HUES64 (cell line): ENCODE data around the gene RELA. TPM values are rescaled to one million over a fixed set of nuclear protein-coding genes. Genes with fewer than 3 reads are reported as not detected.
"Not testable (repeated sequence)": the region's sequence is repeated elsewhere in the genome, so short reads cannot be mapped to it uniquely, and the experiment has no call there.

Experiments
- H3K27ac ChIP-seq: 2 replicates; pipeline ENCODE4 v1.7.0; 2013; ENCODE audit warnings: low read depth, low read length, inconsistent platforms
- H3K27me3 ChIP-seq: 2 replicates; pipeline ENCODE4 v1.6.1; 2013; ENCODE audit warnings: mild to moderate bottlenecking, low read length; ENCODE audit not compliant: insufficient read depth
- H3K36me3 ChIP-seq: 2 replicates; pipeline ENCODE4 v1.6.1; 2013; ENCODE audit warnings: mild to moderate bottlenecking, low read length; ENCODE audit not compliant: insufficient read depth
- H3K4me1 ChIP-seq: 2 replicates; pipeline ENCODE4 v1.6.1; 2013; ENCODE audit warnings: mild to moderate bottlenecking, low read length, moderate library complexity; ENCODE audit not compliant: insufficient read depth
- H3K4me3 ChIP-seq: 2 replicates; pipeline ENCODE4 v1.5.1; 2013; ENCODE audit warnings: mild to moderate bottlenecking, low read length, moderate library complexity
- H3K9ac ChIP-seq: 2 replicates; pipeline ENCODE4 v1.6.1; 2013; ENCODE audit warnings: mild to moderate bottlenecking, low read depth, low read length
- H3K9me3 ChIP-seq: 2 replicates; pipeline ENCODE4 v1.6.1; 2013; ENCODE audit warnings: low read depth, low read length; ENCODE audit not compliant: insufficient read depth
- WGBS: fragments of 150-250, 120-280 bp; methylation state at CpG from one replicate; pipeline ENCODE4 v1.1.7; 2013; ENCODE audit warnings: missing lambda C conversion rate; 5-methylcytosine and 5-hydroxymethylcytosine counted together
- polyA plus RNA-seq, 2 experiments: library from polyadenylated mRNA; stranded (reverse); fragments of 50-300 nt; gene quantifications; one replicate each; pipeline ENCODE4 v1.2.3, GENCODE V29; 2013

RELA gene
- 21.3 TPM for polyA plus RNA-seq (2013, experiment 1 of 2)
- polyA plus RNA-seq (2013, experiment 2 of 2): 27.1 TPM

- Histone ChIP-seq H3K4me1 (peaks cover 4% of the 10 kb centered on the region; the same call in 1 of the 2 replicates), H3K27me3 (no peaks in the 10 kb centered on the region), H3K27ac (peak within 1 kb of the TSS; percentile 93), H3K4me3 (peak within 1 kb of the TSS; percentile 80), H3K9ac (peak within 1 kb of the TSS; percentile 77), H3K36me3 (peaks cover 32% of the 10 kb centered on the region), H3K9me3 (no peaks in the 10 kb centered on the region)
- WGBS: under 1% methylated on average over 91 of the region's 91 CpGs
Observed at GRCh38 chr11:65662799-65663638, at the start of gene RELA. Gene RELA (minus strand): TSS chr11:65662916. CDS start chr11:65662832, 84 bp downstream.

- Histone ChIP-seq H3K4me1 (no peaks in the 10 kb centered on the region), H3K27ac (peak within 1 kb of the TSS; percentile 97), H3K9me3 (no peaks in the 10 kb centered on the region), H3K9ac (peak within 1 kb of the TSS; percentile 87), H3K27me3 (peaks cover 11% of the 10 kb centered on the region), H3K4me3 (peak within 1 kb of the TSS; percentile 72), H3K36me3 (peaks cover 40% of the 10 kb centered on the region)
- WGBS: under 1% methylated on average over 65 of the region's 65 CpGs
Observed at GRCh38 chr11:65711785-65712632, 49.3 kb upstream of the RELA start, which contains the start of gene KAT5. Gene KAT5 (plus strand): TSS chr11:65712252. CDS start chr11:65712268, 16 bp downstream.

DNA sequence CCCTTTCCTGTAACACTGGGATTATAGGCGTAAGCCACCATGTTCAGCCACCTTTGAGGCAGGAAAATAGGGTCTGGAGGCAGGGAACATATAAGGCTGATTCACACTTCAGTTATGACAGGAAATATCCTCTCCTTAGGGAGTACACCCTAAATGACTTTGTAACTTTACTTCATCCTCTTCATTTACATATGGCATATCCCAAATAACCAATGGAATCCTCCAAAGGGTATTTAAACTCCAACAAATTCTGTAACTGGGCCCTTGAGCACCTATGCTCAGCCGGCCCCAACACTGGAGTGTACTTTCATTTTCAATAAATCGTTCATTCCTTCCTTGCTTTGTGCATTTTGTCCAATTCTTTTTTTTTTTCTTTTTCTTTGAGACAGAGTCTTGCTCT lies 47.7 kb upstream of the RELA start:
- H3K36me3 ChIP-seq: peaks cover 25% of the 10 kb centered on the region
- no peak overlapping the region for H3K27ac ChIP-seq
- no peaks in the 10 kb centered on the region for H3K4me1 ChIP-seq
- 90% methylated on average over 3 of the region's 3 CpGs for WGBS
- no peaks in the 10 kb centered on the region for H3K9me3 ChIP-seq
- H3K9ac ChIP-seq: no peak overlapping the region
- no peak overlapping the region for H3K4me3 ChIP-seq
- peaks cover 11% of the 10 kb centered on the region for H3K27me3 ChIP-seq

DNA sequence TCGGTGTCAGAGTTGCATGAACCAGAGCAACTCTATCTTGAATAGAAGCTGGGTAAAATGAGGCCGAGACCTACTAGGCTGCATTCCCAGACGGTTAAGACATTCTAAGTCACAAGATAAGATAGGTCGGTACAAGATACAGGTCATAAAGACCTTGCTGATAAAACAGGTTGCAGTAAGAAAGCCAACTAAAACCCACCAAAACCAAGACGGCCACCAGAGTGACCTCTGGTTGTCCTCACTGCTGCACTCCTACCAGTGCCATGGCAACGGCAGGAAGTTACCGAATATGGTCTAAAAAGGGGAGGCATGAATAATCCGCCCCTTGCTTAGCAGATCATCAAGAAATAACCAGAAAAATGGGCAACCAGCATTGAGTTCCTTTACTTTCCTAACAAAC lies 46.9 kb upstream of the RELA start:
- peaks cover 19% of the 10 kb centered on the region for H3K36me3 ChIP-seq
- no peak overlapping the region for H3K27ac ChIP-seq
- H3K4me1 ChIP-seq: no peaks in the 10 kb centered on the region
- 88% methylated on average over 8 of the region's 8 CpGs for WGBS
- H3K9ac ChIP-seq: no peak overlapping the region
- peaks cover 11% of the 10 kb centered on the region for H3K27me3 ChIP-seq
- no peak overlapping the region for H3K4me3 ChIP-seq
- no peaks in the 10 kb centered on the region for H3K9me3 ChIP-seq

DNA sequence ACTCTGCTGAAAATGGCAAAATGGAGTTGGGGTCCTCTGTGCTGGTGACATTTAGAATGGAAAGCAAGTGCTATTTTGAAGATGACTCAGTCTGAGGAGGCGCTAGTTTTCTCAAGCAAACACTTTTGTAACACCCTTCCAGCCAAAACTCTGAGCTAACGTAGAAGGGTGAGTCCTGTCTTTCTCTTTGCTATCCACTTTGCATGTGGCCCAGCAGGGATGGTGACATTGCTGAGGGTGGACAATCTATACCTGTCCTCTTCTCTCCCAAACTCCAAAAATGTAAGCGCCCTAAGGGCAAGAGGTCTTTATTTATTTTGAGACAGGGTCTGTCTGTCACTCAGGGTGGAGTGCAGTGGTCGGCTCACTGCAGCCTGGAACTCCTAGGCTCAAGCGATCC lies 45.7 kb upstream of the RELA start:
- WGBS: 87% methylated on average over 4 of the region's 5 CpGs
- no peak overlapping the region for H3K27ac ChIP-seq
- no peaks in the 10 kb centered on the region for H3K4me1 ChIP-seq
- no peak overlapping the region for H3K9ac ChIP-seq
- no peak overlapping the region for H3K4me3 ChIP-seq
- no peaks in the 10 kb centered on the region for H3K9me3 ChIP-seq
- H3K36me3 ChIP-seq: peaks cover 7% of the 10 kb centered on the region
- H3K27me3 ChIP-seq: peaks cover 11% of the 10 kb centered on the region

DNA sequence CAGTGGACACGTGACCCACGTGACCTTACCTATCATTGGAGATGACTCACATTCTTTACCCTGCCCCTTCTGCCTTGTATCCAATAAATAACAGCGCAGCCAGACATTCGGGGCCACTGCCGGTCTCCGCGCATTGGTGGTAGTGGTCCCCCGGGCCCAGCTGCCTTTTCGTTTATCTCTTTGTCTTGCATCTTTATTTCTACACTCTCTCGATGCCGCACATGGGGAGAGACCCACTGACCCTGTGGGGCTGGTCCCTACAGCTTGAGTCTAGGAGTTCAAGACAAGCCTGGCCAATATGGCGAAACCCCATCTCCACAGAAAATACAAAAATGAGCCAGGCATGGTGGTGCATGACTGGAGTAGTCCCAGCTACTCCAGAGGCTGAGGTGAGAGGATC lies 44.3 kb upstream of the RELA start:
- not testable (repeated sequence) for H3K4me1 ChIP-seq, H3K4me3 ChIP-seq, H3K27ac ChIP-seq, H3K9ac ChIP-seq, H3K36me3 ChIP-seq, H3K9me3 ChIP-seq
- H3K27me3 ChIP-seq: peaks cover 17% of the 10 kb centered on the region
- 93% methylated on average over 10 of the region's 12 CpGs for WGBS

DNA sequence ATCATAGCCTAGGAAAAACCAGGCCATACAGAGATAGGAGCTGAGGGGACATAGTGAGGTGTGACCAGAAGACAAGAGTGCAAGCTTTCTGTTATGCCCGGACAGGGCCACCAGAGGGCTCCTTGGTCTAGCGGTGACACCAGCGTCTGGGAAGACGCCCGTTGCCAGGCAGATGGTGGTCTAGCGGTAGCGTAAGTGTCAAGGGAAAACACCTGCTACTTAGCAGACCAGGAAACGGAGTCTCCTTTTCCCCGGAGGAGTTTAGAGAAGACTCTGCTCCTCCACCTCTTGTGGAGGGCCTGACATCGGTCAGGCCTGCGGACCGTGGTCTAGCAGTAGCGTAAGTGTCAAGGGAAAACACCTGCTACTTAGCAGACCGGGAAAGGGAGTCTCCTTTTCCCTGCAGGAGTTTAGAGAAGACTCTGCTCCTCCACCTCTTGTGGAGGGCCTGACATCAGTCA lies 43.6 kb upstream of the RELA start:
- not testable (repeated sequence) for H3K4me3 ChIP-seq, H3K4me1 ChIP-seq, H3K9ac ChIP-seq, H3K27ac ChIP-seq, H3K9me3 ChIP-seq, H3K36me3 ChIP-seq
- WGBS: 19% methylated on average over 14 of the region's 14 CpGs
- peaks cover 17% of the 10 kb centered on the region for H3K27me3 ChIP-seq

- Histone ChIP-seq H3K36me3 (no peaks in the 10 kb centered on the region), H3K9me3 (peaks cover 9% of the 10 kb centered on the region; the same call in 1 of the 2 replicates), H3K4me3 (no peak overlapping the region), H3K27ac (no peak overlapping the region), H3K4me1 (no peaks in the 10 kb centered on the region), H3K27me3 (peaks cover 17% of the 10 kb centered on the region), H3K9ac (no peak overlapping the region)
- 95% methylated on average over 1 of the region's 4 CpGs for WGBS
Observed at GRCh38 chr11:65703846-65704245, 41.1 kb upstream of the RELA start.

- no peaks in the 10 kb centered on the region for H3K4me1 ChIP-seq
- H3K27me3 ChIP-seq: peaks cover 6% of the 10 kb centered on the region; the same call in 1 of the 2 replicates
- no peak overlapping the region for H3K4me3 ChIP-seq
- no peak overlapping the region for H3K27ac ChIP-seq
- peaks cover 9% of the 10 kb centered on the region; the same call in 1 of the 2 replicates for H3K9me3 ChIP-seq
- no peaks in the 10 kb centered on the region for H3K36me3 ChIP-seq
- no CpG with 5 or more reads among the region's 1 CpG for WGBS
- no peak overlapping the region for H3K9ac ChIP-seq
Observed at GRCh38 chr11:65701686-65702085, 39.0 kb upstream of the RELA start.

- WGBS: 94% methylated on average over 2 of the region's 3 CpGs
- Histone ChIP-seq H3K4me3 (no peak overlapping the region), H3K9ac (no peak overlapping the region), H3K27ac (no peak overlapping the region), H3K4me1 (no peaks in the 10 kb centered on the region), H3K9me3 (peaks cover 9% of the 10 kb centered on the region; the same call in 1 of the 2 replicates), H3K27me3 (peaks cover 6% of the 10 kb centered on the region; the same call in 1 of the 2 replicates), H3K36me3 (no peaks in the 10 kb centered on the region)
Observed at GRCh38 chr11:65700399-65700798, 37.7 kb upstream of the RELA start.

DNA sequence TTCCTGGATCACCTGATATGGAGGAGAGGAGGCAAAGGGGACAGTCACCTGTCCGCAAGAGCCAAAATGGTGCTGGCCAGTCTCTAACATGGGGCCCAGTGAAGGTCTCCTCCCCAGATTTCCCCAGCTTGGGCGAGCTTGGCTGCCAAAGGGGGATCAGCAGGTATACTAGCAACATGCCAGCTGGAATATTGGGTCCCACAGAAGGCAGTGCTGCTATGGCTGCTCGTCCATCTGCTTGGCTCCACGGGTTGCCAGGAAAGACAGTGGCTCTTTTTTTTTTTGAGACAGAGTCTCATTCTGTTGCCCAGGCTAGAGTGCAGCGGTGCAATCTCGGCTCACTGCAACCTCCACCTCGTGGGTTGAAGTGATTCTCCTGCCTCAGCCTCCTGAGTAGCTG lies 36.6 kb upstream of the RELA start:
- Histone ChIP-seq H3K9me3 (peaks cover 9% of the 10 kb centered on the region; the same call in 1 of the 2 replicates), H3K4me3 (no peak overlapping the region), H3K9ac (no peak overlapping the region), H3K4me1 (no peaks in the 10 kb centered on the region), H3K27me3 (peaks cover 6% of the 10 kb centered on the region; the same call in 1 of the 2 replicates), H3K27ac (no peak overlapping the region), H3K36me3 (no peaks in the 10 kb centered on the region)
- 82% methylated on average over 7 of the region's 7 CpGs for WGBS
